GM12864 (cell line): ENCODE data around the gene TM4SF1.

Experiments used
- DNase-seq: peaks from one replicate; pipeline ENCODE4 v3.0.0-alpha.2; 2011; ENCODE audit warnings: low read depth
- H3K4me3 ChIP-seq: 2 replicates; pipeline ENCODE4 v1.5.1; 2011; ENCODE audit warnings: mild to moderate bottlenecking, low read depth, low read length, control low read depth
- CTCF ChIP-seq: IDR thresholded peaks from 2 replicates; pipeline ENCODE4 v1.5.1; 2011; ENCODE audit warnings: low read depth, mild to moderate bottlenecking, moderate library complexity, low read length, control low read depth, inconsistent platforms; ENCODE audit errors: missing control alignments

Gene TM4SF1

GRCh38 chr3:149321136-149321535 is 56.3 kb downstream of the TM4SF1 start:
- no peak for TF ChIP-seq CTCF
- no peak overlapping the region for H3K4me3 ChIP-seq
- DNase-seq = no peak

GRCh38 chr3:149319750-149320149 is 57.7 kb downstream of the TM4SF1 start:
- no peak overlapping the region for H3K4me3 ChIP-seq
- no peak for TF ChIP-seq CTCF
- no peak for DNase-seq
